H9 (cell line): Measurements from ENCODE around the gene PHACTR1. TPM values are rescaled to one million over a fixed set of nuclear protein-coding genes. Genes with fewer than 3 reads are reported as not detected.

Experiments
- DNase-seq: peaks from one replicate; pipeline ENCODE4 v3.0.0-alpha.2; 2017
- H2AFZ ChIP-seq: one replicate; pipeline ENCODE4 v1.6.1; 2013; ENCODE audit warnings: mild to moderate bottlenecking, low read length, control low read depth, moderate library complexity
- H2AK5ac ChIP-seq: 2 replicates; pipeline ENCODE4 v1.6.1; 2013; ENCODE audit warnings: low read length, control low read depth, mixed read lengths; ENCODE audit not compliant: insufficient read length
- H2BK120ac ChIP-seq: one replicate; pipeline ENCODE4 v1.6.1; 2013; ENCODE audit warnings: low read depth, mild to moderate bottlenecking, low read length, control low read depth, inconsistent platforms; ENCODE audit not compliant: poor library complexity, severe bottlenecking
- H2BK12ac ChIP-seq: 2 replicates; pipeline ENCODE4 v1.6.1; 2013; ENCODE audit warnings: low read length, control low read depth, mixed read lengths, low read depth; ENCODE audit not compliant: insufficient read length
- H2BK15ac ChIP-seq: 2 replicates; pipeline ENCODE4 v1.6.1; 2013; ENCODE audit warnings: low read depth, low read length, control low read depth
- H2BK20ac ChIP-seq: one replicate; pipeline ENCODE4 v1.6.1; 2013; ENCODE audit warnings: low read depth, mild to moderate bottlenecking, low read length, control low read depth, inconsistent platforms; ENCODE audit not compliant: poor library complexity, severe bottlenecking
- H2BK5ac ChIP-seq: 2 replicates; pipeline ENCODE4 v1.6.1; 2013; ENCODE audit warnings: low read length, control low read depth, mixed read lengths; ENCODE audit not compliant: insufficient read length
- H3K14ac ChIP-seq: 2 replicates; pipeline ENCODE4 v1.6.1; 2013; ENCODE audit warnings: low read length, control low read depth; ENCODE audit not compliant: insufficient read depth
- H3K18ac ChIP-seq: 2 replicates; pipeline ENCODE4 v1.6.1; 2013; ENCODE audit warnings: low read depth, mild to moderate bottlenecking, mixed read lengths, low read length, control low read depth; ENCODE audit not compliant: insufficient read length
- H3K23ac ChIP-seq: 2 replicates; pipeline ENCODE4 v1.6.1; 2013; ENCODE audit warnings: low read length, control low read depth, mixed read lengths, low read depth; ENCODE audit not compliant: insufficient read length
- H3K23me2 ChIP-seq: 2 replicates; pipeline ENCODE4 v1.6.1; 2013; ENCODE audit warnings: low read depth, mild to moderate bottlenecking, mixed read lengths, low read length, control low read depth; ENCODE audit not compliant: insufficient read length, poor library complexity, severe bottlenecking
- H3K27ac ChIP-seq: 2 replicates; pipeline ENCODE4 v1.5.1; 2013; ENCODE audit warnings: low read length, control low read depth, mixed read lengths, low read depth; ENCODE audit not compliant: insufficient read length
- H3K27me3 ChIP-seq: 2 replicates; pipeline ENCODE4 v1.6.1; 2013; ENCODE audit warnings: low read length, control low read depth, inconsistent platforms; ENCODE audit not compliant: insufficient read depth
- H3K4ac ChIP-seq: 2 replicates; pipeline ENCODE4 v1.6.1; 2013; ENCODE audit warnings: low read depth, mild to moderate bottlenecking, control low read depth, inconsistent platforms, low read length, moderate library complexity
- H3K4me1 ChIP-seq: 2 replicates; pipeline ENCODE4 v1.6.1; 2013; ENCODE audit warnings: low read length, control low read depth, inconsistent platforms; ENCODE audit not compliant: insufficient read depth
- H3K4me2 ChIP-seq: 2 replicates; pipeline ENCODE4 v1.6.1; 2013; ENCODE audit warnings: low read length, control low read depth, mixed read lengths; ENCODE audit not compliant: insufficient read length, insufficient read depth
- H3K56ac ChIP-seq: 2 replicates; pipeline ENCODE4 v1.6.1; 2013; ENCODE audit warnings: low read depth, mild to moderate bottlenecking, mixed read lengths, low read length, control low read depth; ENCODE audit not compliant: insufficient read length
- H3K79me1 ChIP-seq: 2 replicates; pipeline ENCODE4 v1.6.1; 2013; ENCODE audit warnings: low read depth, mild to moderate bottlenecking, moderate library complexity, low read length, control low read depth, inconsistent platforms; ENCODE audit not compliant: insufficient read depth, poor library complexity, severe bottlenecking
- H3K79me2 ChIP-seq: 2 replicates; pipeline ENCODE4 v1.6.1; 2013; ENCODE audit warnings: low read length, control low read depth, inconsistent platforms; ENCODE audit not compliant: insufficient read depth
- H3K9ac ChIP-seq: 2 replicates; pipeline ENCODE4 v1.6.1; 2013; ENCODE audit warnings: low read length, control low read depth, mixed read lengths; ENCODE audit not compliant: insufficient read length; ENCODE audit errors: extremely low read depth
- H3K9me3 ChIP-seq: one replicate; pipeline ENCODE4 v1.6.1; 2013; ENCODE audit warnings: low read depth, low read length, inconsistent platforms; ENCODE audit not compliant: control insufficient read depth
- H3T11ph ChIP-seq: one replicate; pipeline ENCODE4 v1.6.1; 2013; ENCODE audit warnings: mild to moderate bottlenecking, low read length, control low read depth, inconsistent platforms
- H4K20me1 ChIP-seq: one replicate; pipeline ENCODE4 v1.6.1; 2013; ENCODE audit not compliant: control insufficient read depth, insufficient read length, insufficient read depth
- H4K5ac ChIP-seq: 2 replicates; pipeline ENCODE4 v1.6.1; 2013; ENCODE audit warnings: low read depth, mild to moderate bottlenecking, mixed read lengths, low read length, control low read depth; ENCODE audit not compliant: insufficient read length
- H4K8ac ChIP-seq: replicated peaks from 2 replicates; pipeline ENCODE4 v1.6.1; 2013; ENCODE audit warnings: low read length, control low read depth, mixed read lengths, low read depth; ENCODE audit not compliant: insufficient read length
- H4K91ac ChIP-seq: 2 replicates; pipeline ENCODE4 v1.6.1; 2013; ENCODE audit warnings: low read depth, mild to moderate bottlenecking, moderate library complexity, mixed read lengths, low read length, control low read depth; ENCODE audit not compliant: insufficient read length
- H3K27ac Mint-ChIP-seq, 3 experiments: 2 replicates in 2 of 3; 3 replicates in 1 of 3; pipeline ENCODE4 v1.8.0; 2020 to 2021; ENCODE audit warnings: mixed read lengths in 3 of 3, mild to moderate bottlenecking in 1 of 3, moderate library complexity in 1 of 3
- H3K27me3 Mint-ChIP-seq: 2 replicates; pipeline ENCODE4 v1.8.0; 2021; ENCODE audit warnings: low read depth, mild to moderate bottlenecking, moderate library complexity, mixed read lengths
- H3K36me3 Mint-ChIP-seq, 3 experiments: 2 replicates in 2 of 3; 3 replicates in 1 of 3; pipeline ENCODE4 v1.8.0; 2020 to 2021; ENCODE audit warnings: low read depth in 3 of 3, mixed read lengths in 3 of 3; ENCODE audit not compliant: insufficient read depth in 1 of 3
- H3K4me1 Mint-ChIP-seq, 2 experiments: 2 replicates each; pipeline ENCODE4 v1.8.0; 2020; ENCODE audit warnings: mixed read lengths in 2 of 2
- H3K4me3 Mint-ChIP-seq, 2 experiments: 2 replicates in 1 of 2; 3 replicates in 1 of 2; pipeline ENCODE4 v1.8.0; 2020 to 2021; ENCODE audit warnings: mild to moderate bottlenecking in 2 of 2, mixed read lengths in 2 of 2, moderate library complexity in 1 of 2
- H3K9me3 Mint-ChIP-seq, 2 experiments: 2 replicates in 1 of 2; 3 replicates in 1 of 2; pipeline ENCODE4 v1.8.0; 2020; ENCODE audit warnings: mild to moderate bottlenecking in 2 of 2, mixed read lengths in 2 of 2, moderate library complexity in 1 of 2
- WGBS: extraction: QIAGEN DNeasy Blood & Tissue Kit; methylation state at CpG from one replicate; pipeline ENCODE4 v1.1.7; 2013; ENCODE audit warnings: missing lambda C conversion rate, low lambda C conversion rate, mixed read lengths; ENCODE audit not compliant: insufficient read length; ENCODE audit errors: extremely low coverage; 5-methylcytosine and 5-hydroxymethylcytosine counted together
- total RNA-seq: library from RNA; stranded (reverse); gene quantifications from 2 replicates; pipeline ENCODE4 v1.2.1, GENCODE V29; 2021
- TF ChIP-seq, protein P1 (sequence below): fragments of 200-600 bp; sonication (generic); conservative IDR thresholded peaks from 3 replicates; pipeline ENCODE4 v1.8.0; 2021; ENCODE audit warnings: antibody characterized with exemption, mild to moderate bottlenecking

PHACTR1 gene
- total RNA-seq, 1 experiment from 2014 or later: 15.9 TPM

DNA sequence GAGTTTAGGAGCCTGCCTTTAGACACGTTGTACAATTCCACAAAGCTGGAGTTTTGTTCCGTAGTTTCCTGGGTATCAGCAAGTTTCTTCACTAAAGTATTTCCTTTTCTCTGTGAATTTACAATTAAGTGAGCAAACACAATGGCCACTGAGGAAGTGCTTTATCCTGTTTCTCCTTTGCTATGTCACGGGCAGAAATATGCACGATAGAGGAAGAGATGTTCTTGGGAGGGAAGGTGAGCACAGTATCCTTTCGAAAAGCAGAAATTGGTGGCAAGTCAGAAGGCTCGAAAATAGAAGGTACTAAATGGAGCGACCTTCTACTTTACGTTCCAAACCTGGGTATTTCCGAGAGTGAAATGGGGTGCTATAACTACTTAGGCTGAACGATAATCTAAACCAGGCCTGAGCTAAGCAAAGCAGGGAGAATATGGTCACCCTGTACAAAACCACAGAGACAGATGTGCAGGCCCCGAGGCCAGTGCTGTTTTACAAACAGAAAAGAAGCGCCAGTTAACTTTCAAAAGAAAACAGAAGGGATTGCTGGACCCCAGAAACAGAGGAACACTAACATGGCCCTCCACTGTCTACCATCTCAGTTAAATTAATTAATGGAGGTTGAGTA lies 352.1 kb downstream of the PHACTR1 start:
- Mint-ChIP-seq H3K27me3 (no peaks in the 10 kb centered on the region; the same call in 1 of the 2 replicates), H3K4me3 (no peak overlapping the region), H3K4me1 (no peaks in the 10 kb centered on the region), H3K36me3 (no peaks in the 10 kb centered on the region), H3K27ac (no peak overlapping the region; a peak in 1 of 7 replicates), H3K9me3 (no peaks in the 10 kb centered on the region)
- H4K20me1 ChIP-seq: no peaks in the 10 kb centered on the region
- no peak overlapping the region for H3K27ac ChIP-seq
- TF ChIP-seq, protein P1, sequence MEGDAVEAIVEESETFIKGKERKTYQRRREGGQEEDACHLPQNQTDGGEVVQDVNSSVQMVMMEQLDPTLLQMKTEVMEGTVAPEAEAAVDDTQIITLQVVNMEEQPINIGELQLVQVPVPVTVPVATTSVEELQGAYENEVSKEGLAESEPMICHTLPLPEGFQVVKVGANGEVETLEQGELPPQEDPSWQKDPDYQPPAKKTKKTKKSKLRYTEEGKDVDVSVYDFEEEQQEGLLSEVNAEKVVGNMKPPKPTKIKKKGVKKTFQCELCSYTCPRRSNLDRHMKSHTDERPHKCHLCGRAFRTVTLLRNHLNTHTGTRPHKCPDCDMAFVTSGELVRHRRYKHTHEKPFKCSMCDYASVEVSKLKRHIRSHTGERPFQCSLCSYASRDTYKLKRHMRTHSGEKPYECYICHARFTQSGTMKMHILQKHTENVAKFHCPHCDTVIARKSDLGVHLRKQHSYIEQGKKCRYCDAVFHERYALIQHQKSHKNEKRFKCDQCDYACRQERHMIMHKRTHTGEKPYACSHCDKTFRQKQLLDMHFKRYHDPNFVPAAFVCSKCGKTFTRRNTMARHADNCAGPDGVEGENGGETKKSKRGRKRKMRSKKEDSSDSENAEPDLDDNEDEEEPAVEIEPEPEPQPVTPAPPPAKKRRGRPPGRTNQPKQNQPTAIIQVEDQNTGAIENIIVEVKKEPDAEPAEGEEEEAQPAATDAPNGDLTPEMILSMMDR: no peak
- H2BK15ac ChIP-seq: no peak overlapping the region
- H3K79me2 ChIP-seq: no peaks in the 10 kb centered on the region
- H3K14ac ChIP-seq: no peak overlapping the region
- no peaks in the 10 kb centered on the region for H3K9me3 ChIP-seq
- no peak overlapping the region for H3K56ac ChIP-seq
- no peak overlapping the region for H3K18ac ChIP-seq
- H2AFZ ChIP-seq: no peak overlapping the region
- no peak overlapping the region for H2BK20ac ChIP-seq
- no peak overlapping the region for H3T11ph ChIP-seq
- H3K9ac ChIP-seq: no peak overlapping the region
- WGBS: no CpG with 5 or more reads among the region's 12 CpGs
- H3K23me2 ChIP-seq: no peaks in the 10 kb centered on the region
- H4K91ac ChIP-seq: no peak overlapping the region
- H3K27me3 ChIP-seq: no peaks in the 10 kb centered on the region
- no peak overlapping the region for H2BK5ac ChIP-seq
- H3K23ac ChIP-seq: no peak overlapping the region
- H3K4ac ChIP-seq: no peak overlapping the region
- no peak overlapping the region for H2AK5ac ChIP-seq
- no peak overlapping the region for H4K5ac ChIP-seq
- H3K4me2 ChIP-seq: no peak overlapping the region
- no peak overlapping the region for H2BK120ac ChIP-seq
- no peak overlapping the region for H4K8ac ChIP-seq
- no peak for DNase-seq
- no peaks in the 10 kb centered on the region for H3K4me1 ChIP-seq
- no peak overlapping the region for H2BK12ac ChIP-seq
- no peaks in the 10 kb centered on the region for H3K79me1 ChIP-seq
